Neural progenitor cell (in vitro differentiated cells): Measurements from ENCODE around the gene SYTL1. TPM values are rescaled to one million over a fixed set of nuclear protein-coding genes. Genes with fewer than 3 reads are reported as not detected.

Experiments used
- DNase-seq: peaks from one replicate; pipeline ENCODE4 v3.0.0-alpha.2; 2016; ENCODE audit warnings: low spot score
- H2AFZ ChIP-seq: fragments of 200-600 bp; sonication (generic); replicated peaks from 2 replicates; pipeline ENCODE4 v1.6.1; 2016; ENCODE audit warnings: antibody characterized with exemption
- H3F3A ChIP-seq: fragments of 200-600 bp; sonication (generic); 2 replicates; pipeline ENCODE4 v1.6.1; 2016; ENCODE audit warnings: antibody characterized with exemption, low read depth
- H3K27ac ChIP-seq: fragments of 200-600 bp; sonication (generic); 2 replicates; pipeline ENCODE4 v1.5.1; 2016; ENCODE audit warnings: mild to moderate bottlenecking
- H3K27me3 ChIP-seq: fragments of 200-600 bp; sonication (generic); 2 replicates; pipeline ENCODE4 v1.6.1; 2016; ENCODE audit warnings: mild to moderate bottlenecking, moderate library complexity
- H3K36me3 ChIP-seq: fragments of 200-600 bp; sonication (generic); 2 replicates; pipeline ENCODE4 v1.5.1; 2016
- H3K4me1 ChIP-seq: fragments of 200-600 bp; sonication (generic); 2 replicates; pipeline ENCODE4 v1.6.1; 2016; ENCODE audit warnings: mixed run types
- H3K4me2 ChIP-seq: fragments of 200-600 bp; sonication (generic); 2 replicates; pipeline ENCODE4 v1.6.1; 2016
- H3K4me3 ChIP-seq: fragments of 200-600 bp; sonication (generic); 2 replicates; pipeline ENCODE4 v1.5.1; 2016
- H3K79me2 ChIP-seq: fragments of 200-600 bp; sonication (generic); 2 replicates; pipeline ENCODE4 v1.6.1; 2016; ENCODE audit warnings: low read depth
- H3K9ac ChIP-seq: fragments of 200-600 bp; sonication (generic); 2 replicates; pipeline ENCODE4 v1.6.1; 2016
- H3K9me3 ChIP-seq: fragments of 200-600 bp; sonication (generic); 2 replicates; pipeline ENCODE4 v1.5.1; 2016; ENCODE audit warnings: low read depth
- H4K20me1 ChIP-seq: fragments of 200-600 bp; sonication (generic); 2 replicates; pipeline ENCODE4 v1.6.1; 2016; ENCODE audit warnings: low read depth
- H3K27ac Mint-ChIP-seq: 3 replicates; pipeline ENCODE4 v1.8.0; 2021; ENCODE audit warnings: mixed read lengths
- H3K27me3 Mint-ChIP-seq: 2 replicates; pipeline ENCODE4 v1.8.0; 2022; ENCODE audit warnings: low read depth, mild to moderate bottlenecking, inconsistent platforms, moderate library complexity, mixed read lengths; ENCODE audit not compliant: insufficient read depth
- H3K36me3 Mint-ChIP-seq: 3 replicates; pipeline ENCODE4 v1.8.0; 2021; ENCODE audit warnings: mixed read lengths
- H3K4me1 Mint-ChIP-seq: 3 replicates; pipeline ENCODE4 v1.8.0; 2021; ENCODE audit warnings: mixed read lengths
- H3K4me3 Mint-ChIP-seq: 3 replicates; pipeline ENCODE4 v1.8.0; 2021; ENCODE audit warnings: mild to moderate bottlenecking, moderate library complexity, mixed read lengths
- H3K9me3 Mint-ChIP-seq: 3 replicates; pipeline ENCODE4 v1.8.0; 2020; ENCODE audit warnings: mixed read lengths
- CTCF ChIP-seq: fragments of 200-600 bp; sonication (generic); IDR thresholded peaks from 2 replicates; pipeline ENCODE4 v1.5.1; 2017; ENCODE audit warnings: antibody characterized with exemption, mild to moderate bottlenecking
- EZH2 ChIP-seq: fragments of 200-600 bp; sonication (generic); IDR thresholded peaks from 2 replicates; pipeline ENCODE4 v1.6.1; 2017; ENCODE audit warnings: antibody characterized with exemption, mild to moderate bottlenecking, moderate library complexity
- EZH2phosphoT487 ChIP-seq: fragments of 200-600 bp; sonication (generic); IDR thresholded peaks from 2 replicates; pipeline ENCODE4 v1.6.1; 2017; ENCODE audit warnings: antibody characterized with exemption
- total RNA-seq: library from RNA; depleted of rRNA; stranded (reverse); fragments of >200 nt; gene quantifications from 2 replicates; pipeline ENCODE4 v1.2.3, GENCODE V29; 2015; ENCODE audit warnings: low replicate concordance

The SYTL1 gene
- total RNA-seq, 1 donor from 2014 or later: 5.7 TPM

DNA sequence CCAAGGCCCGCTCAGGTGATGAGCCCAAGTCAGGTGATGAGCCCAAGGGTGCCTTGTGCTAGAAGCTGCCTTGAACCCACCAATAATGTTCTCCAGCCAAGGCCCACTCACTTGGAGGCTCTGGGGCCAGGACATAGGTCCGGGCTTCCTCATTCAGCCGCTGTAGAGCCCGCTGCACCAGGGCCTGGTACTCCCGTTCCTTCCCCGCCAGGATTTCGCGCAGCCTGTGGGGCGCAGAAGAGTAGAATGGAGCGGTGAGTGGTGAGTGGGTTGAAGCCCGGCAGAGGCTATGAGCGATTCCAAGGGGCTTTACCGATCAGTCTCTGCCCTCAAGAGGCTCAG lies 14.4 kb downstream of the SYTL1 start:
- no peak overlapping the region for H3K4me3 Mint-ChIP-seq
- peaks cover 27% of the 10 kb centered on the region for H3K27me3 Mint-ChIP-seq
- Histone ChIP-seq H3K4me3 (no peak overlapping the region), H4K20me1 (peaks cover 17% of the 10 kb centered on the region), H3K79me2 (no peaks in the 10 kb centered on the region), H3K4me2 (no peak overlapping the region), H3K9ac (no peak overlapping the region), H3K27me3 (peaks cover 38% of the 10 kb centered on the region), H3K27ac (no peak overlapping the region), H3K9me3 (no peaks in the 10 kb centered on the region), H2AFZ (no peak overlapping the region), H3K4me1 (peaks cover 19% of the 10 kb centered on the region), H3F3A (peaks cover 9% of the 10 kb centered on the region), H3K36me3 (no peaks in the 10 kb centered on the region)
- H3K9me3 Mint-ChIP-seq: no peaks in the 10 kb centered on the region
- no peak for TF ChIP-seq EZH2
- TF ChIP-seq EZH2phosphoT487: no peak
- TF ChIP-seq CTCF: no peak
- peaks cover 8% of the 10 kb centered on the region for H3K36me3 Mint-ChIP-seq
- H3K4me1 Mint-ChIP-seq: peaks cover 25% of the 10 kb centered on the region
- no peak for DNase-seq
- H3K27ac Mint-ChIP-seq: no peak overlapping the region

- Histone ChIP-seq H3K36me3 (no peaks in the 10 kb centered on the region), H3K27me3 (peaks cover 43% of the 10 kb centered on the region), H3F3A (peaks cover 4% of the 10 kb centered on the region), H3K27ac (no peak overlapping the region), H4K20me1 (peaks cover 17% of the 10 kb centered on the region), H2AFZ (no peak overlapping the region), H3K4me3 (no peak overlapping the region), H3K4me1 (peaks cover 16% of the 10 kb centered on the region), H3K4me2 (no peak overlapping the region), H3K9ac (no peak overlapping the region), H3K79me2 (no peaks in the 10 kb centered on the region), H3K9me3 (no peaks in the 10 kb centered on the region)
- Mint-ChIP-seq H3K4me3 (no peak overlapping the region), H3K36me3 (peaks cover 8% of the 10 kb centered on the region), H3K27ac (no peak overlapping the region), H3K27me3 (peaks cover 27% of the 10 kb centered on the region), H3K4me1 (peaks cover 21% of the 10 kb centered on the region), H3K9me3 (no peaks in the 10 kb centered on the region)
- peak; percentile 45 for DNase-seq
- no peak for TF ChIP-seq CTCF
- TF ChIP-seq EZH2phosphoT487: no peak
These were observed 14.9 kb downstream of the SYTL1 start for GRCh38 chr1:27356619-27357280.

GRCh38 chr1:27357281-27358037 lies 15.6 kb downstream of the SYTL1 start:
- Histone ChIP-seq H4K20me1 (peaks cover 17% of the 10 kb centered on the region), H3K4me2 (peak overlapping the region; percentile 44), H3K27me3 (peaks cover 50% of the 10 kb centered on the region), H2AFZ (no peak overlapping the region), H3K36me3 (no peaks in the 10 kb centered on the region), H3F3A (peaks cover 3% of the 10 kb centered on the region), H3K27ac (no peak overlapping the region), H3K4me3 (no peak overlapping the region), H3K79me2 (no peaks in the 10 kb centered on the region), H3K4me1 (peaks cover 16% of the 10 kb centered on the region), H3K9ac (no peak overlapping the region), H3K9me3 (no peaks in the 10 kb centered on the region)
- DNase-seq: peak; percentile 85
- TF ChIP-seq EZH2phosphoT487: peak; percentile 35
- no peak for TF ChIP-seq EZH2
- peak; percentile 91 for TF ChIP-seq CTCF
- H3K9me3 Mint-ChIP-seq: no peaks in the 10 kb centered on the region
- H3K4me3 Mint-ChIP-seq: peak overlapping the region; percentile 48
- no peak overlapping the region for H3K27ac Mint-ChIP-seq
- H3K36me3 Mint-ChIP-seq: peaks cover 8% of the 10 kb centered on the region
- H3K4me1 Mint-ChIP-seq: peaks cover 20% of the 10 kb centered on the region
- H3K27me3 Mint-ChIP-seq: peaks cover 25% of the 10 kb centered on the region
